ENCODE measurements around the gene GPR143.
"Not testable (repeated sequence)": the region's sequence is repeated elsewhere in the genome, so short reads cannot be mapped to it uniquely, and the experiment has no call there.

- TF ChIP-seq POLR2A (IDR thresholded peaks at IDR 0.05), result not testable (repeated sequence)
- TF ChIP-seq, protein P1, sequence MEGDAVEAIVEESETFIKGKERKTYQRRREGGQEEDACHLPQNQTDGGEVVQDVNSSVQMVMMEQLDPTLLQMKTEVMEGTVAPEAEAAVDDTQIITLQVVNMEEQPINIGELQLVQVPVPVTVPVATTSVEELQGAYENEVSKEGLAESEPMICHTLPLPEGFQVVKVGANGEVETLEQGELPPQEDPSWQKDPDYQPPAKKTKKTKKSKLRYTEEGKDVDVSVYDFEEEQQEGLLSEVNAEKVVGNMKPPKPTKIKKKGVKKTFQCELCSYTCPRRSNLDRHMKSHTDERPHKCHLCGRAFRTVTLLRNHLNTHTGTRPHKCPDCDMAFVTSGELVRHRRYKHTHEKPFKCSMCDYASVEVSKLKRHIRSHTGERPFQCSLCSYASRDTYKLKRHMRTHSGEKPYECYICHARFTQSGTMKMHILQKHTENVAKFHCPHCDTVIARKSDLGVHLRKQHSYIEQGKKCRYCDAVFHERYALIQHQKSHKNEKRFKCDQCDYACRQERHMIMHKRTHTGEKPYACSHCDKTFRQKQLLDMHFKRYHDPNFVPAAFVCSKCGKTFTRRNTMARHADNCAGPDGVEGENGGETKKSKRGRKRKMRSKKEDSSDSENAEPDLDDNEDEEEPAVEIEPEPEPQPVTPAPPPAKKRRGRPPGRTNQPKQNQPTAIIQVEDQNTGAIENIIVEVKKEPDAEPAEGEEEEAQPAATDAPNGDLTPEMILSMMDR (IDR thresholded peaks at IDR 0.05 in 8 of 11, conservative IDR thresholded peaks at IDR 0.05 in 3 of 11), result not testable (repeated sequence)
Measured at GRCh38 chrX:9809876-9810275, 44.2 kb upstream of the GPR143 start.
